CD14-positive monocyte (primary cell): ENCODE data around the gene PIP4K2A. TPM values are rescaled to one million over a fixed set of nuclear protein-coding genes. Genes with fewer than 3 reads are reported as not detected.
A peak's percentile ranks its signal among the peaks of the same experiment; 100 is the strongest.

ENCODE experiments used
- DNase-seq, 3 donors: peaks; one replicate each; pipeline ENCODE4 v3.0.0-alpha.2; 2011 to 2022
- H2AFZ ChIP-seq: 2 replicates; pipeline ENCODE4 v1.6.0; 2012; ENCODE audit warnings: mild to moderate bottlenecking, low read depth, low read length, inconsistent platforms; ENCODE audit not compliant: insufficient read depth, poor library complexity, severe bottlenecking
- H3K27ac ChIP-seq, 2 donors: 1 replicate in 1 of 2; 2 replicates in 1 of 2; pipeline ENCODE4 v1.5.1; 2012 to 2013; ENCODE audit warnings: low read length in 2 of 2, control low read depth in 1 of 2, inconsistent platforms in 1 of 2, low read depth in 1 of 2, mild to moderate bottlenecking in 1 of 2
- H3K27me3 ChIP-seq, 2 donors: one replicate each; pipeline versions ENCODE4 v1.6.0 to v1.6.1; 2011 to 2013; ENCODE audit warnings: low read length in 2 of 2; ENCODE audit not compliant: control insufficient read depth in 2 of 2, insufficient read depth in 2 of 2
- H3K36me3 ChIP-seq, 2 donors: replicated peaks in 1 of 2; 1 replicate in 1 of 2; 2 replicates in 1 of 2; pipeline versions ENCODE4 v1.5.1 to v1.6.1; 2012 to 2013; ENCODE audit warnings: low read length in 2 of 2, control low read depth in 1 of 2, inconsistent platforms in 1 of 2, mild to moderate bottlenecking in 1 of 2; ENCODE audit not compliant: insufficient read depth in 2 of 2, control insufficient read depth in 1 of 2
- H3K4me1 ChIP-seq, 2 donors: 1 replicate in 1 of 2; 2 replicates in 1 of 2; pipeline versions ENCODE4 v1.5.1 to v1.6.1; 2012 to 2013; ENCODE audit warnings: low read length in 2 of 2, control low read depth in 1 of 2, inconsistent platforms in 1 of 2, mild to moderate bottlenecking in 1 of 2, moderate library complexity in 1 of 2; ENCODE audit not compliant: insufficient read depth in 2 of 2, control insufficient read depth in 1 of 2
- H3K4me2 ChIP-seq: replicated peaks from 2 replicates; pipeline ENCODE3; 2012; ENCODE audit warnings: low read length, moderate library complexity, mild to moderate bottlenecking; ENCODE audit not compliant: poor library complexity, severe bottlenecking; ENCODE audit errors: extremely low read depth
- H3K4me3 ChIP-seq, 3 experiments: fragments of 200-600 bp in 1 of 3; sonication (generic) in 1 of 3; replicated peaks in 1 of 3; 1 replicate in 2 of 3; 2 replicates in 1 of 3; pipeline ENCODE4 v1.5.1; 2011 to 2013; ENCODE audit warnings: low read length in 3 of 3, mild to moderate bottlenecking in 3 of 3, control low read depth in 2 of 3, low read depth in 2 of 3, inconsistent platforms in 1 of 3, moderate library complexity in 1 of 3
- H3K79me2 ChIP-seq: 2 replicates; pipeline ENCODE4 v1.6.0; 2012; ENCODE audit warnings: mild to moderate bottlenecking, control low read depth, inconsistent platforms, low read length, moderate library complexity; ENCODE audit not compliant: insufficient read depth
- H3K9ac ChIP-seq: 2 replicates; pipeline ENCODE4 v1.6.0; 2017; ENCODE audit warnings: low read length, mild to moderate bottlenecking; ENCODE audit not compliant: insufficient read depth, poor library complexity, severe bottlenecking
- H3K9me3 ChIP-seq, 2 donors: replicated peaks in 1 of 2; 1 replicate in 1 of 2; 2 replicates in 1 of 2; pipeline versions ENCODE4 v1.5.1 to v1.6.1; 2012 to 2013; ENCODE audit warnings: low read length in 2 of 2, control low read depth in 1 of 2; ENCODE audit not compliant: control insufficient read depth in 1 of 2, insufficient read depth in 1 of 2
- H4K20me1 ChIP-seq: 2 replicates; pipeline ENCODE4 v1.6.0; 2012; ENCODE audit warnings: mild to moderate bottlenecking, low read length, control low read depth, moderate library complexity; ENCODE audit not compliant: insufficient read depth
- H3K27ac Mint-ChIP-seq, 7 donors: one replicate each; pipeline ENCODE4 v1.8.0; 2020; ENCODE audit warnings: mild to moderate bottlenecking in 7 of 7, mixed read lengths in 7 of 7, moderate library complexity in 6 of 7, inconsistent platforms in 2 of 7
- H3K27me3 Mint-ChIP-seq, 3 donors: one replicate each; pipeline ENCODE4 v1.8.0; 2021 to 2022; ENCODE audit warnings: low read depth in 3 of 3, mild to moderate bottlenecking in 3 of 3, mixed read lengths in 3 of 3, moderate library complexity in 3 of 3, inconsistent platforms in 1 of 3
- H3K36me3 Mint-ChIP-seq, 2 donors: one replicate each; pipeline ENCODE4 v1.8.0; 2020; ENCODE audit warnings: mixed read lengths in 2 of 2, inconsistent platforms in 1 of 2, mild to moderate bottlenecking in 1 of 2
- H3K4me1 Mint-ChIP-seq: one replicate; pipeline ENCODE4 v1.8.0; 2020; ENCODE audit warnings: mild to moderate bottlenecking, mixed read lengths
- H3K4me3 Mint-ChIP-seq, 2 donors: one replicate each; pipeline ENCODE4 v1.8.0; 2020; ENCODE audit warnings: mild to moderate bottlenecking in 2 of 2, mixed read lengths in 2 of 2, moderate library complexity in 1 of 2
- H3K9me3 Mint-ChIP-seq, 7 donors: one replicate each; pipeline ENCODE4 v1.8.0; 2020 to 2022; ENCODE audit warnings: mixed read lengths in 7 of 7, mild to moderate bottlenecking in 6 of 7, moderate library complexity in 6 of 7, inconsistent platforms in 2 of 7
- CTCF ChIP-seq: fragments of 200-600 bp; IDR thresholded peaks from one replicate; pipeline ENCODE4 v1.8.0; 2022; ENCODE audit warnings: antibody characterized with exemption, mild to moderate bottlenecking
- WGBS: methylation state at CpG from one replicate; pipeline ENCODE4 v1.1.5; 2013; ENCODE audit warnings: missing lambda C conversion rate; ENCODE audit not compliant: insufficient coverage; 5-methylcytosine and 5-hydroxymethylcytosine counted together
- intact Hi-C, 2 donors: fragments of 100-400 bp; cut with micrococcal nuclease; formaldehyde crosslinking; loops; one replicate each; pipeline versions ENCODE4 v1.15.0 to v1.15.1; 2023
- polyA plus RNA-seq, 3 donors: library from polyadenylated mRNA; depleted of rRNA in 1 of 3; unstranded in 2 of 3; stranded (reverse) in 1 of 3; fragments of 300-500 nt in 2 of 3; fragments of >200 nt in 1 of 3; fragmentation: Illumina TruSeq in 2 of 3; gene quantifications; 1 replicate in 2 of 3; 2 replicates in 1 of 3; pipeline ENCODE4 v1.2.3, GENCODE V29; 2012 to 2021

The PIP4K2A gene
- polyA plus RNA-seq, 3 donors: 9.7 to 33.7 (median 16.6) TPM

- intact Hi-C loops: no loop called here
Observed at GRCh38 chr10:22643775-22644174, 70.6 kb downstream of the PIP4K2A start.

DNA sequence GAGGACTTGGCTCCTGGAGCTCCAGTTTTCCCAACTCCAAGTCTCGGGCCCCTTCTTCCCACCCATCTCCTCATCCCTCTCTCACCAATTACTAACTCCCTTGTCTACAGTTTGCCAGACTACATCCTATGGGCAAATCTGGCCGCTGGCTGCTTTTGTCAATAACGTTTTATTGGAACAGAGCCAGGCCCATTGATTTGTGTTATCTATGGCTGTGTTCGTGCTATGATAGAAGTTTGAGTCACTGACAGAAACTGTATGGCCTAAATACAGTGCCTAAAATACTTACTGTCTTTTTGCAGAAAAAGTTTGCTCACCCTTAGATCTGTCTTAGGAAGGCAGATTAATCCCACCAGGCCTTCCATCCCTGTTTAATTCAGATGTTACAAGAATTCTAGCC lies 71.3 kb downstream of the PIP4K2A start:
- intact Hi-C loops: no loop called here
- TF ChIP-seq CTCF: no peak
- Histone ChIP-seq H3K4me1 (no peaks in the 10 kb centered on the region), H3K79me2 (peaks cover 95% of the 10 kb centered on the region), H3K4me3 (no peak overlapping the region), H3K4me2 (no peak overlapping the region), H3K9ac (no peak overlapping the region), H3K27me3 (no peaks in the 10 kb centered on the region), H2AFZ (no peak overlapping the region), H4K20me1 (peaks cover 99% of the 10 kb centered on the region), H3K9me3 (no peaks in the 10 kb centered on the region), H3K27ac (no peak overlapping the region), H3K36me3 (peaks cover 0 to 18% of the 10 kb centered on the region in 2 donors)
- Mint-ChIP-seq H3K4me1 (peaks cover 29% of the 10 kb centered on the region), H3K36me3 (peaks cover 15 to 26% of the 10 kb centered on the region in 2 donors), H3K4me3 (no peak overlapping the region), H3K27me3 (peaks cover 0 to 1% (median 0%) of the 10 kb centered on the region in 3 donors), H3K27ac (peak overlapping the region in 3 of 7 donors; percentile 21 to 76 (median 73)), H3K9me3 (peaks cover 0 to 2% (median 0%) of the 10 kb centered on the region in 7 donors)
- no peak for DNase-seq
- WGBS: 100% methylated on average over 2 of the region's 4 CpGs

More at GRCh38 chr10:22643775-22644174, 70.6 kb downstream of the PIP4K2A start:
- H3K4me2 ChIP-seq: no peak overlapping the region
- peaks cover 15 to 26% of the 10 kb centered on the region in 2 donors for H3K36me3 Mint-ChIP-seq
- H3K9me3 Mint-ChIP-seq: peaks cover 0 to 2% (median 0%) of the 10 kb centered on the region in 7 donors
- peaks cover 35% of the 10 kb centered on the region for H3K4me1 Mint-ChIP-seq
- H3K9ac ChIP-seq: no peak overlapping the region
- no peak overlapping the region for H3K4me3 Mint-ChIP-seq
- peaks cover 93% of the 10 kb centered on the region for H3K79me2 ChIP-seq
- DNase-seq: no peak
- H3K4me3 ChIP-seq: no peak overlapping the region
- no peak for TF ChIP-seq CTCF
- no peaks in the 10 kb centered on the region for H3K4me1 ChIP-seq
- peak overlapping the region in 3 of 7 donors; percentile 16 to 76 (median 69) for H3K27ac Mint-ChIP-seq
- peaks cover 0 to 1% (median 0%) of the 10 kb centered on the region in 3 donors for H3K27me3 Mint-ChIP-seq
- no peaks in the 10 kb centered on the region for H3K9me3 ChIP-seq
- no peaks in the 10 kb centered on the region for H3K27me3 ChIP-seq
- WGBS: 43% methylated on average over 4 of the region's 4 CpGs
- no peak overlapping the region for H2AFZ ChIP-seq
- H3K36me3 ChIP-seq: peaks cover 0 to 18% of the 10 kb centered on the region in 2 donors
- H3K27ac ChIP-seq: no peak overlapping the region
- peaks cover 99% of the 10 kb centered on the region for H4K20me1 ChIP-seq
